HUES6 (cell line): ENCODE data around the gene MLYCD.
"Not testable (repeated sequence)": the region's sequence is repeated elsewhere in the genome, so short reads cannot be mapped to it uniquely, and the experiment has no call there.

Experiments used
- H3K27ac ChIP-seq: 2 replicates; pipeline ENCODE4 v1.7.0; 2013; ENCODE audit warnings: low read depth, mild to moderate bottlenecking, low read length, inconsistent platforms
- H3K27me3 ChIP-seq: 2 replicates; pipeline ENCODE4 v1.6.1; 2013; ENCODE audit warnings: low read length; ENCODE audit not compliant: control insufficient read depth, insufficient read depth
- H3K36me3 ChIP-seq: 2 replicates; pipeline ENCODE4 v1.6.1; 2013; ENCODE audit warnings: low read length; ENCODE audit not compliant: control insufficient read depth, insufficient read depth
- H3K4me1 ChIP-seq: 2 replicates; pipeline ENCODE4 v1.6.1; 2013; ENCODE audit warnings: low read length; ENCODE audit not compliant: control insufficient read depth, insufficient read depth
- H3K4me3 ChIP-seq: 2 replicates; pipeline ENCODE4 v1.5.1; 2013; ENCODE audit warnings: low read depth, low read length
- H3K9ac ChIP-seq: one replicate; pipeline ENCODE4 v1.6.1; 2013; ENCODE audit warnings: mild to moderate bottlenecking, low read length
- H3K9me3 ChIP-seq: 2 replicates; pipeline ENCODE4 v1.6.1; 2013; ENCODE audit warnings: low read depth, low read length; ENCODE audit not compliant: control insufficient read depth, insufficient read depth

Gene MLYCD

DNA sequence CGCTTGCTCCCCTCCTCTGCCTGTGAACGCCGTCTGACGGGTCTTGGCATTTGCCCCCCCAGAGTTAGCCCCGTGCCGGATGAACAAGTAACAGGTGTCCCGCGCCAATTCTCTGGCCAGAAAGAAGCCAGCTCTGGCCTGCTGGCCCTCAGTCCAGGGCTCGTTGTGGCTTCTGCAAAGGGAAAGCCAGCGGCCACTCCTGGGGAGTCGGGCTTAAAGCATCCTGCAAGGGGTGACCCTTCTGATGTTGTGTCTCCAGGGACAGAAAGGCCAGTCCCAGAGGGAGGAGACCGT, 35.7 kb downstream of the MLYCD start:
- Histone ChIP-seq H3K27ac (no peak overlapping the region), H3K4me3 (no peak overlapping the region), H3K9ac (no peak overlapping the region), H3K27me3 (no peaks in the 10 kb centered on the region), H3K4me1 (no peaks in the 10 kb centered on the region), H3K36me3 (no peaks in the 10 kb centered on the region), H3K9me3 (no peaks in the 10 kb centered on the region)

DNA sequence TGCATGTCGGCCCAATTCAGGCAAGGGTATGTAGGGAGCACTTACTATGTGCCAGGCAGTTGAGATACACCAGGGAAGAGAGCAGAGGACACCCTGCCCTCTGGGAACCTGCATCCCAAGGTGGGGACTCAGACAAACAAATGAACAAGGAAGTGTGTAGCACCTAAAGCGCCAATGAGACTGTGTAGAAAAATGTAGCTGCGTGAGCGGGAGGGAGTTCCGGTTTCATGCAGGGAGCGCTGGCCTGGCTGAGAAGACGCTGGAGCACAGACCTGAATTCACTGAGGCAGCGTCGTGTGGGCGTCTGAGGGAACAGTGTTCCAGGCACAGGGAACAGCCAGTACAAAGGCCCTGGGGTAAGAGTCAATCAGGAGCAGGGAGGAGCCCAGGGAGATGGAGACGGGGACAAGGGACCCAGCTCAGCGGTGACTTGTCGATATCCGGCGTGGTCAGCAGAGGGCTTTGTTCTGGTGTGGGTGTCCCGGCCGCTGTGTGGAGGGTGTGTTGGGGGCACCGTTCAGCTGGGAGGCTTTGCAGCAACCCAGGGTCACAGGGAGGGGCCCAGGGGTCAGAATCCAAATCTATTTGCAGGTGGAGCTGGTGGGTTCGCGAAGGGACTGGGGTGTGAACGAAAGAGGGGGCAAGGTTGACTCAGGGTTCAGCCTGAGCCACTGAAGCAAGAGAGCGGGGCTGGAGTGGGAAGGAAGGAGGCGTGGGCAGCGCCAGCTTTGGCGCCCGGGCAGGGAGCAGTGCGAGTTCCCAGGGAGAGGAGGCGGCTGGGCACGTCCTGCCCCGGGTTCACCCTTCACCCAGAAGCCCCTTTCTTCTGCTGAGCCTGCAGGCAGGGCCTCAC, 36.3 kb downstream of the MLYCD start:
- Histone ChIP-seq H3K27me3 (no peaks in the 10 kb centered on the region), H3K27ac (no peak overlapping the region), H3K4me3 (no peak overlapping the region), H3K4me1 (peaks cover under 1% of the 10 kb centered on the region; the same call in 1 of the 2 replicates), H3K36me3 (no peaks in the 10 kb centered on the region), H3K9ac (no peak overlapping the region), H3K9me3 (no peaks in the 10 kb centered on the region)

DNA sequence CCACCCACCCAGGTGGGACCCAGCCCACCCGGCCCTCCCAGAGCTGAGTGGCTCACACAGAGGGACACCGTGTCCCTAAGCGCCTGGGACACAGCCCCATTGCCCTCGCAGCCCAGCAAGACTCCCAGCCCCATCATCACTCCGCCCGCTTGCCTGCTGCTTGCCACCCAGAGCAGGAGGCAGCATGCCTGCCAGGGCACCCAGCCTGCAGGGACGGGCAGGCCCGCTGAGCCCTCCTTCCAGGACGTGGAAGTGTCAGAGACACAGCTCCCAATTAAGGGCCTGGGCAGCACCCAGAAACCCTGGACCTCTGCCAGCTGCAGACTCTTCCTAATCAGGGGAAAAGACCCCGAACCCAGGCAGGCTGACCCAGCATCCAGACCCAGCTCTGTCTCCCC, 36.9 kb downstream of the MLYCD start:
- Histone ChIP-seq H3K9me3 (no peaks in the 10 kb centered on the region), H3K27ac (no peak overlapping the region)

DNA sequence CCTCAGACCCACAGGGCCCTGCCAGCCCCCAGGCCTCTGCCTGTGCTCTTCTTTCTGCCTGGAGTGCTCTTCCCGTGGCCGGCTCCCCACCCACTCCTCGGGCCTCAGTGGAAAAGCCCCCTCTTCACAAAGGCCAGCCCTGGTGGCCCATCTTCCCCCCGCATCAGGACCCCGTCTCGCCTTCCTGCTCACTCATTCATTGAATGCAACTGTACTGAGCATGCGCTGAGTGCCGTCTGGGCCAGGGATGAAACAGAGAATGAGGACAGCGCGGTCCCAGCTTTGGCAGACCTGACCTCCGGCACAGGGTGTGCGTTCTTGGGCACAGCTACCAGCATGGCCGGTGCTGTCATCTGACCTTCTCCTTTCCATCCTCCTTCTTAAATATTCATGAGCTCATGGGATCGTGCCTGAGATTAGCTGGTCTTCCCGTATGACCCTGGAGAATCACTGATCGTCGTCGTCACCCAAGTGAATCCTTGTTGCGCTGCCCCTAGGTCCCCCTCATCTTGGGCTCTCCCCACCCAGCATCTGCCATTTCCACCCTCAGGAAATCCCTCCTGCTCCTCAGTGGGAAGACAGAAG, 37.8 kb downstream of the MLYCD start:
- Histone ChIP-seq H3K27me3 (peaks cover 3% of the 10 kb centered on the region; the same call in 1 of the 2 replicates), H3K4me1 (peaks cover 4% of the 10 kb centered on the region), H3K9ac (no peak overlapping the region), H3K36me3 (no peaks in the 10 kb centered on the region), H3K4me3 (no peak overlapping the region), H3K27ac (no peak overlapping the region), H3K9me3 (no peaks in the 10 kb centered on the region)

More for the DNA sequence above, 36.9 kb downstream of the MLYCD start:
- Histone ChIP-seq H3K9ac (no peak overlapping the region), H3K36me3 (no peaks in the 10 kb centered on the region), H3K4me1 (peaks cover 4% of the 10 kb centered on the region), H3K4me3 (no peak overlapping the region), H3K27me3 (peaks cover 3% of the 10 kb centered on the region; the same call in 1 of the 2 replicates)

DNA sequence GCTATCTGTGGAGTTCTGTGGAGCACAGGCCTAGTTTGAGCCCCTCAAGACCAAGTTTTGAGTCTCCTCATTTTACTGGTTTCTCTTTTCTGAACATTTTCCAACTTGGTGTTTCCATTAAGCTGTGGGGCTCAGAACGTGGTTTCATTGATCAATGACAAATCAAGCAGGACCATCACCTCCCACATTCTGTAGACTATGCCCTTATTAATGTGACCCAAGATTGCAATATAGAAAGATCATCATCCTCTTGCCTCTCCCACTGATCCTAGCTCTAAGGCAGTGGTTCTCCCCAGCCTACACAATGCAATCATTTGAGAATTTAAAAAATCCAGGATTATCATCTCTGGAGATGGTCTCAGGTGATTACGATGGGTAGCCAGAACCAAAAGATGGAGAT, 38.4 kb downstream of the MLYCD start:
- no peaks in the 10 kb centered on the region for H3K9me3 ChIP-seq
- H3K4me3 ChIP-seq, result no peak overlapping the region
- H3K27ac ChIP-seq, result no peak overlapping the region
- H3K36me3 ChIP-seq, result no peaks in the 10 kb centered on the region
- H3K9ac ChIP-seq, result no peak overlapping the region
- peaks cover 3% of the 10 kb centered on the region; the same call in 1 of the 2 replicates for H3K27me3 ChIP-seq
- peaks cover 4% of the 10 kb centered on the region for H3K4me1 ChIP-seq

DNA sequence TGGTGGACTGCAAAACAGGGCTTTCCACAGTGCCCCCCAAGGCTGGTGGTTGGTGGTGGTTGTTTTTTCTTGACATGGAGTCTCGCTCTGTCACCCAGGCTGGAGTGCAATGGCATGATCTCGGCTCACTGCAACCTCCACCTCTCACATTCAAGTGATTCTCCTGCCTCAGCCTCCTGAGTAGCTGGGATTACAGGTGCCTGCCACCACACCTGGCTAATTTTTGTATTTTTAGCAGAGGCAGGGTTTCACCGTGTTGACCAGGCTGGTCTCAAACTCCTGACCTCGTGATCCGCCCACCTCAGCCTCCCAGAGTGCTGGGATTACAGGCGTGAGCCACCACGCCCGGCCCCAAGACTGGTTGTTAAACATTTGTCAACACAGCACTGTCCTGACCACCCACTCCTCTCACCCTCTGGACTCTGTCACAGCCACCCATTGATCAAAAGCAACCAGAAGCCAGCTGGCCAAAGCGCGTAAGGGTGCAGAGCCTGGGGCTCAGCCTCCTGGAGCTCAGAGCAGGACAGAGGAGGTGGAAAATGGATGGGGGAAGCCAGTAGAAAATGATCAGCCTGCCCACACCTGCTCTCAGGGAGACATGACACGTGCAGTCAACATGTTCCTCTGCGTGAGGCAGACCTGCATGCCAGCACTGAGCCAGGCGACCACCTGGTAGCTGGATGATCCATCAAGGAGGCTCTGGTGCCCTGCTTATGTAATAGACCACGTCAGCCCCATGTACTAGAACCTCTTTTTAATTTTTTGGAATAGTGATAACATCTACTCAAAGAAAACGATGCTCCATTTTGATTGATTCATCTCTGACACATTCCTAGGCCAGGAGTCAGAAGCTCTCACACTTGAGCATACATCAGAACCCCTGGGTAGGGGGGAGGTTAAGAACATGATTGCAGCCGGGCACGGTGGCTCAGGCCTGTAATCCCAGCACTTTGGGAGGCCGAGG, 39.3 kb downstream of the MLYCD start:
- no peak overlapping the region for H3K9ac ChIP-seq
- H3K27ac ChIP-seq, result no peak overlapping the region
- no peaks in the 10 kb centered on the region for H3K9me3 ChIP-seq
- H3K36me3 ChIP-seq, result no peaks in the 10 kb centered on the region
- H3K4me3 ChIP-seq, result no peak overlapping the region
- peaks cover 3% of the 10 kb centered on the region; the same call in 1 of the 2 replicates for H3K27me3 ChIP-seq
- peaks cover 4% of the 10 kb centered on the region for H3K4me1 ChIP-seq

DNA sequence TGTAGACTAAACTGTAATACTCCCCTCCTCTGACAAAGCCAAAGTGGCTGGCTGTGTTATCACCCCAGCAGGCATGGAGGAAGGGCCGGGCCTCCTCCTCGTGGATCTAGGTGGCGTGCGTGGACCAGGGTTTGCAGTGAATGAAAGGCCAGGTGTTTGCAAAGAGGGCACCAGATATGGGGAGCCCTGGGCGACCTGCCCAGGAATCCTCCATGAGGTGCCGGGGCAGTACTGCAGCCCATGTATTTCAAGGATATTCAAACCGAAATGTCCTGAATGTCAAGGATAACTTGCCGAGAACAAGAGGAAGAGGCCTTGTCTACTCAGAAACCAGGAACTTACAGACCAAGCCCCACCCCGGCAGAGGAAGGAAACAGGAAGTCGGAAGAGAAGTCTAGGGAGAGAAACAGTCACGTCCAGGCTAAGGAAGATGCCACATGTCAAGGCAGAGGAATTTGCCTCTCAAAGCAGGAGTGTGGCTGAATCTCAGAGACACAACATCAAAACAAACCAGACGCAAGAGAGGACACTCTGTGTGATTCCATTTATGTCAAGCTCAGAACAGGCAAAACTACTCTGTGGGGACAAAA, 40.4 kb downstream of the MLYCD start:
- Histone ChIP-seq H3K9ac (no peak overlapping the region), H3K27ac (no peak overlapping the region), H3K4me1 (peaks cover 4% of the 10 kb centered on the region), H3K4me3 (no peak overlapping the region), H3K36me3 (no peaks in the 10 kb centered on the region), H3K9me3 (no peaks in the 10 kb centered on the region), H3K27me3 (peaks cover 3% of the 10 kb centered on the region; the same call in 1 of the 2 replicates)

DNA sequence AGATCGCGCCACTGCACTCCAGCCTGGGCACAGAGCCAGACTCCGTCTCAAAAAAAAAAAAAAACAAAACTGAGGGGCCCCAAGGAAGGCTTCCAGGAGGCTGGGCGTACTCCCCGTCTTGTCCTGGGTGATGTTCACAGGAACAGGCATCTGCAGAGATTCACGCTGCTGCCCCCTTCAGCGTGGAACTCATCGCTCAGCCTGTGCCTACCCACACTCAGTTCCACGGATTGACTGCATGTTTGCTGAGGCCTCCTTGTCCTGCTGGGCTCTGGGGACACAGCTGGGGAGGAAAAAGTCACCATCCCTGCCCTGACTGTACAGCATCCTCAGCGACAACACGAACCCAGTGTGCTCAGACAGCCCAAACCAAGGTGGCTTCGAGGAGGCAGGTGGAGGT, 41.2 kb downstream of the MLYCD start:
- peaks cover 4% of the 10 kb centered on the region for H3K4me1 ChIP-seq
- peaks cover 3% of the 10 kb centered on the region; the same call in 1 of the 2 replicates for H3K27me3 ChIP-seq
- H3K9me3 ChIP-seq, result no peaks in the 10 kb centered on the region
- no peak overlapping the region for H3K27ac ChIP-seq
- H3K36me3 ChIP-seq, result no peaks in the 10 kb centered on the region
- no peak overlapping the region for H3K4me3 ChIP-seq
- H3K9ac ChIP-seq, result no peak overlapping the region

DNA sequence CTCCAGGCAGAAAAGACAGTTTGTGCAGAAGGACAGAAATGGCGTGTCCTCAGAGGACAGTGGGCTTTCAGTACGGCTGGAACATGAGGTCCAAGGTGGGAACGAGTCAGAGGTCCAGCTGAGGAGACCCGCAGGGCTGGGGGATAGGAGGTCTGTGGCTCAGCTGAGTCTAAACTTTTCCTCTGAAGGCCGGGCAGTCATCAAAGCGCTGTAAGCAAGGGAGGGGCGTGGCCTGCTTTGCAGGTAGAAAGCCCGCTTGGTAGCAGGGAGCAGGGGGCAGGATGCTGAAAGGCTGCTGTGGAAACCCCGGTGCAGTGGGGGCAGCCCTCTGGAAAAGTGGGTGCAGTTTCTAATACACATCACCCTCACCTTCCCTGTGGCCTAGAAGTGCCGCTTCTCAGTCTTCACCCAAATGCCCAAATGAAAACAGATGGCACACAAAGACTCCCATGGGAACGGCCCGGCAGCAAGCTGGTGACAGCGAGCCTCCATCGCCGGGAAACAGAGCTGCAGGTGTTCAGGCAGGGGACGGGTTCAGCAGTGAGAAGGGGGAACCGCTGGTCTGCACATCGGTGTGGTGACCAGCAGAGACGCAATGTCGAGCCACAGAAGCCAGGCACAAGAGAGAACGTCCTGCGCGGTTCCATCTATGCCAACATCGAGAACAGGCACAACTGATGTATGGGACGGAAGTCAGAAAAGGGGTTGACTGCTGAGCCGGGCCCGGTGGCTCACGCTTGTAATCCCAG, 41.9 kb downstream of the MLYCD start:
- H3K36me3 ChIP-seq, result no peaks in the 10 kb centered on the region
- H3K9ac ChIP-seq, result no peak overlapping the region
- H3K9me3 ChIP-seq, result no peaks in the 10 kb centered on the region
- H3K27ac ChIP-seq, result no peak overlapping the region
- H3K4me3 ChIP-seq, result no peak overlapping the region
- H3K4me1 ChIP-seq, result peaks cover 4% of the 10 kb centered on the region
- H3K27me3 ChIP-seq, result peaks cover 3% of the 10 kb centered on the region; the same call in 1 of the 2 replicates

DNA sequence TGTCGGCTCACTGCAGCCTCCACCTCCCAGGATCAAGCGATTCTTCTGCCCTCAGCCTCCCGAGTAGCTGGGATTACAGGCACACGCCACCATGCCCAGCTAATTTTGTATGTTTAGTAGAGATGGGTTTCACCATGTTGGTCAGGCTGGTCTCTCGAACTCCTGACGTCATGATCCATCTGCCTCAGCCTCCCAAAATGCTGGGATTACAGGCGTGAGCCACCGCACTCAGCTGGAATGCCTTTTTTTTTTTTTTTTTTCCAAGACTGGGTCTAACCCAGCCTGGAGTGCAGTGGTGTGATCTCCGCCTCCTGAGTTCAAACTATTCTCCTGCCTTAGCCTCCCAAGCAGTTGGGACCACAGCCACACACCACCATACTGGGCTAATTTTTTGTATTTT, 42.6 kb downstream of the MLYCD start:
- not testable (repeated sequence) for H3K36me3 ChIP-seq, H3K27me3 ChIP-seq, H3K27ac ChIP-seq, H3K4me1 ChIP-seq, H3K4me3 ChIP-seq, H3K9ac ChIP-seq, H3K9me3 ChIP-seq
